A549 (cell line): Measurements from ENCODE around the gene KCNIP3. TPM values are rescaled to one million over a fixed set of nuclear protein-coding genes. Genes with fewer than 3 reads are reported as not detected.

ENCODE experiments used
- ATAC-seq, 2 experiments: fragments of 200-7000 bp in 1 of 2; fragments of >200 bp in 1 of 2; cut with Nextera tagmentation in 1 of 2; cut with Tn5 transposase in 1 of 2; 3 replicates each; pipeline versions ENCODE4 v1.8.0 to v1.9.1; 2018 to 2020; ENCODE audit warnings: mild to moderate bottlenecking in 1 of 2, moderate library complexity in 1 of 2
- CTCF ChIA-PET: fragments of 300-600 bp; sonication (Branson Sonifier 250); formaldehyde crosslinking; extraction: SDS; loops from one replicate; lab custom pipeline; 2021; ENCODE audit warnings: antibody characterized with exemption, inconsistent platforms; lab: Yijun Ruan, JAX
- POLR2A ChIA-PET: fragments of 350-600 bp; formaldehyde crosslinking; extraction: SDS; loops from one replicate; lab custom pipeline; 2021; ENCODE audit warnings: antibody characterized with exemption, inconsistent platforms; lab: Yijun Ruan, JAX
- DNase-seq, 2 experiments: peaks; one replicate each; pipeline versions ENCODE4 v3.0.0 to v3.0.0-alpha.2; 2011 to 2016; ENCODE audit warnings: low read depth in 1 of 2, low spot score in 1 of 2
- FAIRE-seq: peaks from 2 replicates; lab custom pipeline; 2011; peaks lifted over from hg19 to GRCh38; lab: Jason Lieb, UNC
- H3K27ac ChIP-seq, 2 experiments: fragments of >200 bp; sonication (Bioruptor Twin); formaldehyde crosslinking; 3 replicates each; pipeline ENCODE4 v1.5.1; 2016 to 2017
- H3K4me1 ChIP-seq: fragments of >200 bp; sonication (Bioruptor Twin); formaldehyde crosslinking; 3 replicates; pipeline ENCODE4 v1.6.1; 2016
- H3K4me2 ChIP-seq: fragments of >200 bp; sonication (Bioruptor Twin); formaldehyde crosslinking; 3 replicates; pipeline ENCODE4 v1.6.1; 2016
- H3K4me3 ChIP-seq: fragments of >200 bp; sonication (Bioruptor Twin); formaldehyde crosslinking; 3 replicates; pipeline ENCODE4 v1.5.1; 2016
- H3K9me3 ChIP-seq: fragments of >200 bp; sonication (Bioruptor Twin); formaldehyde crosslinking; 3 replicates; pipeline ENCODE4 v1.6.1; 2016
- BHLHE40 ChIP-seq: IDR thresholded peaks from 2 replicates; pipeline ENCODE4 v1.6.1; 2012; ENCODE audit warnings: low read depth, low read length, inconsistent platforms
- CBX2 ChIP-seq: fragments of 200-600 bp; sonication (generic); IDR thresholded peaks from 2 replicates; pipeline ENCODE4 v1.6.1; 2016; ENCODE audit warnings: low read depth, mild to moderate bottlenecking, borderline replicate concordance
- CEBPB ChIP-seq, 2 experiments: fragments of >200 bp in 1 of 2; sonication (Bioruptor Twin) in 1 of 2; formaldehyde crosslinking in 1 of 2; IDR thresholded peaks; 2 replicates each; pipeline ENCODE4 v1.6.1; 2012 to 2016
- CHD2 ChIP-seq: fragments of 150-350 bp; IDR thresholded peaks from 2 replicates; pipeline ENCODE4 v1.6.1; 2014; ENCODE audit warnings: low read length; ENCODE audit not compliant: partially characterized antibody
- CHD4 ChIP-seq: fragments of 200-600 bp; sonication (generic); IDR thresholded peaks from 2 replicates; pipeline ENCODE4 v1.6.1; 2016; ENCODE audit warnings: antibody characterized with exemption, mild to moderate bottlenecking, borderline replicate concordance
- CTCF ChIP-seq: fragments of >200 bp; sonication (Bioruptor Twin); formaldehyde crosslinking; IDR thresholded peaks from 3 replicates; pipeline ENCODE4 v1.5.1; 2016
- EHMT2 ChIP-seq: fragments of 200-600 bp; sonication (generic); IDR thresholded peaks from 2 replicates; pipeline ENCODE4 v1.6.1; 2016; ENCODE audit warnings: antibody characterized with exemption, low read depth, mild to moderate bottlenecking, moderate library complexity
- FOSL2 ChIP-seq, 2 experiments: fragments of 450-650 bp in 1 of 2; fragments of >200 bp in 1 of 2; sonication (Bioruptor Twin) in 1 of 2; formaldehyde crosslinking; IDR thresholded peaks; 2 replicates each; pipeline versions ENCODE4 v1.5.0 to v1.6.1; 2016 to 2020; ENCODE audit warnings: mild to moderate bottlenecking in 1 of 2, moderate library complexity in 1 of 2
- JUNB ChIP-seq: fragments of >200 bp; sonication (Bioruptor Twin); formaldehyde crosslinking; IDR thresholded peaks from 2 replicates; pipeline ENCODE4 v1.6.1; 2016
- MAX ChIP-seq: IDR thresholded peaks from 2 replicates; pipeline ENCODE4 v1.6.1; 2012
- MAZ ChIP-seq: fragments of 150-350 bp; IDR thresholded peaks from 2 replicates; pipeline ENCODE4 v1.6.1; 2014; ENCODE audit warnings: antibody characterized with exemption, low read depth, low read length, borderline replicate concordance
- MYC ChIP-seq: IDR thresholded peaks from 2 replicates; pipeline ENCODE4 v1.6.1; 2012; ENCODE audit warnings: mild to moderate bottlenecking, inconsistent platforms, low read length, improper control_type of control experiment, borderline replicate concordance
- NFE2L2 ChIP-seq: fragments of 150-350 bp; conservative IDR thresholded peaks from 2 replicates; pipeline ENCODE4 v1.6.1; 2014; ENCODE audit warnings: low read length
- NR3C1 ChIP-seq: fragments of >200 bp; sonication (Bioruptor Twin); formaldehyde crosslinking; IDR thresholded peaks from 3 replicates; pipeline ENCODE4 v1.6.1; 2017
- PHF8 ChIP-seq: fragments of 200-600 bp; sonication (generic); IDR thresholded peaks from 2 replicates; pipeline ENCODE4 v1.6.1; 2016; ENCODE audit warnings: low read depth, mild to moderate bottlenecking, antibody characterized with exemption, moderate library complexity, borderline replicate concordance
- POLR2A ChIP-seq: IDR thresholded peaks from 2 replicates; pipeline ENCODE4 v1.6.1; 2012; ENCODE audit warnings: mild to moderate bottlenecking, low read length
- RARB ChIP-seq: fragments of 250-450 bp; sonication (Bioruptor Pico); IDR thresholded peaks from 2 replicates; pipeline ENCODE4 v1.8.0; 2021; ENCODE audit warnings: mild to moderate bottlenecking, moderate library complexity
- TP53 ChIP-seq: fragments of 250-450 bp; sonication (Bioruptor Pico); IDR thresholded peaks from 2 replicates; pipeline ENCODE4 v1.5.0; 2021; ENCODE audit warnings: mild to moderate bottlenecking, moderate library complexity
- USF2 ChIP-seq: fragments of 450-650 bp; IDR thresholded peaks from 2 replicates; pipeline ENCODE4 v1.6.1; 2014; ENCODE audit warnings: antibody characterized with exemption
- WGBS: methylation state at CpG from one replicate; pipeline ENCODE4 v1.1.6; 2017; ENCODE audit errors: missing lambda C conversion rate; 5-methylcytosine and 5-hydroxymethylcytosine counted together
- polyA plus RNA-seq, 4 experiments: library from polyadenylated mRNA; depleted of rRNA in 3 of 4; stranded (reverse); fragments of >200 nt; fragmentation: RNase III in 1 of 4; extraction: RNeasy Plus Mini Kit Qiagen cat#74134 plus additional on column Dnase treatment in 1 of 4; gene quantifications; 2 replicates in 3 of 4; 3 replicates in 1 of 4; pipeline ENCODE4 v1.2.3, GENCODE V29; 2011 to 2017
- TF ChIP-seq, protein P1 (sequence below): fragments of 200-600 bp; sonication (generic); IDR thresholded peaks from 2 replicates; pipeline ENCODE4 v1.6.1; 2016; ENCODE audit warnings: antibody characterized with exemption, mild to moderate bottlenecking, moderate library complexity

Gene KCNIP3
- polyA plus RNA-seq, 2 of the 4 experiments (the other 2 are of a cell fraction) = 0.13 to 0.84 TPM

- CTCF ChIA-PET = interaction anchor here (0.6 to 2.5 kb wide), 23 partner anchors 9 to 383 kb away, joined by 3 to 27 read pairs (median 6); partner anchors contain the start of gene FAHD2A
- TF ChIP-seq POLR2A = peak; percentile 23; the same call in 1 of the 2 replicates
- TF ChIP-seq MAZ = no peak
- POLR2A ChIA-PET = interaction anchor here (1.0 to 1.5 kb wide), 2 partner anchors 41 to 57 kb away, joined by 3 to 4 read pairs; partner anchors contain the start of gene FAHD2A
- H3K4me1 ChIP-seq = 0 out of 3 replicates have a peak, but pooled peaks cover 4% of the 10 kb centered on the region
- peak overlapping the region; percentile 62 for H3K4me3 ChIP-seq
- DNase-seq (peak; percentile 25 to 38), ATAC-seq (peak; percentile 28 to 37; a peak in 5 of 6 replicates), FAIRE-seq (no peak)
- 0% methylated on average over 9 of the region's 88 CpGs for WGBS
- H3K27ac ChIP-seq = peak overlapping the region; percentile 67 to 84
- peak overlapping the region; percentile 96 for H3K4me2 ChIP-seq
- no peaks in the 10 kb centered on the region for H3K9me3 ChIP-seq
Measured at GRCh38 chr2:95346231-95346737, 49.1 kb downstream of the KCNIP3 start.

DNA sequence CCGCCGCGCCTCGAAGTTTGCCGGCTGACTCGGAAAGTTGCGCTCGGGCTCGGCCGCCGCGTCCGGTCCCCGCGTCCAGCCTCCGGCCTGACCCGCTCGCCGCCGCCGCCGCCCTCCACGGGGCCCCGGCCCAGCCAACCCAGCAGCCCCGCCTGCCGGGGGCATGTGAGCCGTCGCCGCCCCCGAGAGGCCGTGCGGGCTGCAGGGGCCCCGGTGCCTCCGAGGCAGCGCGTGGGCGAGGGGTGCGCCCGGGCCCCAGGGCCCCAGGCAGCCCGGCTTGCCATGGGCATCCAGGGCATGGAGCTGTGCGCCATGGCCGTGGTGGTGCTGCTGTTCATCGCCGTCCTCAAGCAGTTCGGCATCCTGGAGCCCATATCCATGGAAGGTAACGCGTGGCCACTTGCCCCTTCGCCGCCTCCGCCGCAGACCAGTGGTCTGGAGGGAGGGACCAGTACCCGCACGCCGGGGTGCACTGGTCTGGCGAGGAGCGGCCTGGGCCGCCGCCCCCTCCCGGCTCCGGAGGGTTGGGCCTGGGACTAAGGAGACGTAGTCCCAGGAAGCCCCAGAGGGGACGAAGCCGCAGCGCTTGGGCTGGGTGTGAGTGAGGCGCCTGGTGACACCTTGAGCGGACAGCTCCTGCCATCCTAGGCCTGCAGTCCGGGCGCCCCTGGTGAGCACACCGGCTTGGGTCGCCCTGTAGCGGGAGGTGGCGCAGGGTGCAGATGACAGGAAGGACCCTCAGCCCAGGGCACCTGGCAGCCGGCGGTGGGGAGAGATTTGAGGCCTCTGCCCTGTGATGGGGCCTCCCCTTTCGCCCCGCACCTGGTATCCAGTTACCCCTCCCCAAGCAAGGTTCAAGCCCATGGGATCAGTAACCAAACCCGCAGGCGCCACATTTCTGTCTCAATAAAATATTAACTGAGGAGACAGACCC, 49.9 kb downstream of the KCNIP3 start:
- 92% methylated on average over 19 of the region's 78 CpGs for WGBS
- POLR2A ChIA-PET = no interaction called here

More for the DNA sequence above, 49.9 kb downstream of the KCNIP3 start:
- no peaks in the 10 kb centered on the region for H3K9me3 ChIP-seq
- H3K4me1 ChIP-seq = 0 out of 3 replicates have a peak, but pooled peaks cover 4% of the 10 kb centered on the region
- CTCF ChIA-PET = interaction anchor here (1.0 to 1.8 kb wide), 2 partner anchors 12 to 49 kb away, joined by 3 to 5 read pairs; no protein-coding TSS in a partner anchor
- DNase-seq (peak in 1 of 2 experiments; percentile 20), FAIRE-seq (no peak), ATAC-seq (peak in 1 of 2 experiments; percentile 11; a peak in 1 of 6 replicates)
- no peak for TF ChIP-seq EHMT2
- TF ChIP-seq CHD4 = no peak
- no peak for TF ChIP-seq RARB (CRISPR knock-in tag)
- TF ChIP-seq CEBPB (IDR thresholded peaks at IDR 0.05) = no peak
- TF ChIP-seq FOSL2 (IDR thresholded peaks at IDR 0.05) = no peak
- no peak for TF ChIP-seq FOSL2 (CRISPR knock-in tag; IDR thresholded peaks at IDR 0.05)
- no peak for TF ChIP-seq MAX
- no peak for TF ChIP-seq USF2
- TF ChIP-seq NR3C1 = no peak
- no peak for TF ChIP-seq BHLHE40
- no peak for TF ChIP-seq NFE2L2
- no peak for TF ChIP-seq JUNB
- no peak for TF ChIP-seq CBX2
- TF ChIP-seq CTCF = no peak
- TF ChIP-seq CHD2 = no peak
- TF ChIP-seq MYC = no peak
- TF ChIP-seq TP53 (CRISPR knock-in tag) = no peak
- TF ChIP-seq PHF8 = no peak
- TF ChIP-seq, protein P1, sequence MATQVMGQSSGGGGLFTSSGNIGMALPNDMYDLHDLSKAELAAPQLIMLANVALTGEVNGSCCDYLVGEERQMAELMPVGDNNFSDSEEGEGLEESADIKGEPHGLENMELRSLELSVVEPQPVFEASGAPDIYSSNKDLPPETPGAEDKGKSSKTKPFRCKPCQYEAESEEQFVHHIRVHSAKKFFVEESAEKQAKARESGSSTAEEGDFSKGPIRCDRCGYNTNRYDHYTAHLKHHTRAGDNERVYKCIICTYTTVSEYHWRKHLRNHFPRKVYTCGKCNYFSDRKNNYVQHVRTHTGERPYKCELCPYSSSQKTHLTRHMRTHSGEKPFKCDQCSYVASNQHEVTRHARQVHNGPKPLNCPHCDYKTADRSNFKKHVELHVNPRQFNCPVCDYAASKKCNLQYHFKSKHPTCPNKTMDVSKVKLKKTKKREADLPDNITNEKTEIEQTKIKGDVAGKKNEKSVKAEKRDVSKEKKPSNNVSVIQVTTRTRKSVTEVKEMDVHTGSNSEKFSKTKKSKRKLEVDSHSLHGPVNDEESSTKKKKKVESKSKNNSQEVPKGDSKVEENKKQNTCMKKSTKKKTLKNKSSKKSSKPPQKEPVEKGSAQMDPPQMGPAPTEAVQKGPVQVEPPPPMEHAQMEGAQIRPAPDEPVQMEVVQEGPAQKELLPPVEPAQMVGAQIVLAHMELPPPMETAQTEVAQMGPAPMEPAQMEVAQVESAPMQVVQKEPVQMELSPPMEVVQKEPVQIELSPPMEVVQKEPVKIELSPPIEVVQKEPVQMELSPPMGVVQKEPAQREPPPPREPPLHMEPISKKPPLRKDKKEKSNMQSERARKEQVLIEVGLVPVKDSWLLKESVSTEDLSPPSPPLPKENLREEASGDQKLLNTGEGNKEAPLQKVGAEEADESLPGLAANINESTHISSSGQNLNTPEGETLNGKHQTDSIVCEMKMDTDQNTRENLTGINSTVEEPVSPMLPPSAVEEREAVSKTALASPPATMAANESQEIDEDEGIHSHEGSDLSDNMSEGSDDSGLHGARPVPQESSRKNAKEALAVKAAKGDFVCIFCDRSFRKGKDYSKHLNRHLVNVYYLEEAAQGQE = no peak
- peak overlapping the region; percentile 62 for H3K4me3 ChIP-seq
- peak overlapping the region; percentile 96 for H3K4me2 ChIP-seq
- H3K27ac ChIP-seq = peak overlapping the region; percentile 67 to 84
